GM13977 (cell line): ENCODE data around the gene S100PBP.
A peak's percentile ranks its signal among the peaks of the same experiment; 100 is the strongest.

Experiments
- DNase-seq: peaks from one replicate; pipeline ENCODE4 v3.0.0; 2012; ENCODE audit warnings: low spot score
- CTCF ChIP-seq: IDR thresholded peaks from 2 replicates; pipeline ENCODE4 v1.5.1; 2012; ENCODE audit warnings: mild to moderate bottlenecking, control low read depth; ENCODE audit not compliant: insufficient read depth; ENCODE audit errors: extremely low read depth, missing control alignments
- in situ Hi-C: fragments of 300-500 bp; cut with MboI; formaldehyde crosslinking; loops from one replicate; pipeline ENCODE4 v1.12.0; 2022; ENCODE audit warnings: low sequenced_read_pairs, low pct_unique_long_range_greater_than_20kb, mixed read lengths, inconsistent platforms; ENCODE audit not compliant: unreplicated experiment

S100PBP gene

GRCh38 chr1:32817159-32817814, at the start of gene S100PBP, which contains the start of gene YARS1:
Gene S100PBP (plus strand): TSS chr1:32817653. CDS start chr1:32826100, 8,447 bp downstream.
Gene YARS1 (minus strand): TSS chr1:32817358. CDS start chr1:32817244, 114 bp downstream.
- TF ChIP-seq CTCF = peak; percentile 3
- peak; percentile 97 for DNase-seq
- in situ Hi-C loops = no loop called here

- peak; percentile 22 for DNase-seq
- in situ Hi-C loops = no loop called here
- TF ChIP-seq CTCF = no peak
Observed at GRCh38 chr1:32768110-32768850, 49.2 kb upstream of the S100PBP start.

- no peak for TF ChIP-seq CTCF
- in situ Hi-C loops = no loop called here
- peak; percentile 22 for DNase-seq
Observed at GRCh38 chr1:32769524-32770220, 47.8 kb upstream of the S100PBP start.

GRCh38 chr1:32770221-32770731, 47.2 kb upstream of the S100PBP start:
- DNase-seq = peak; percentile 24
- no peak for TF ChIP-seq CTCF
- in situ Hi-C loops = no loop called here

- in situ Hi-C loops = no loop called here
- peak; percentile 36 for DNase-seq
- no peak for TF ChIP-seq CTCF
Observed at GRCh38 chr1:32770741-32771548, 46.5 kb upstream of the S100PBP start.
